ENCODE measurements around the gene PRAC2. TPM values are rescaled to one million over a fixed set of nuclear protein-coding genes. Genes with fewer than 3 reads are reported as not detected.

The PRAC2 gene
- total and polyA plus RNA-seq, 4 experiments from 2014 or later = not detected

- Mint-ChIP-seq H3K27me3 (peaks cover 75 to 79% of the 10 kb centered on the region in 2 donors), H3K4me3 (peak overlapping the region in 5 of 8 donors; percentile 22 to 65 (median 45)), H3K4me1 (peaks cover 20 to 65% (median 34%) of the 10 kb centered on the region in 4 donors), H3K27ac (peak overlapping the region in 3 of 7 donors; percentile 28 to 84 (median 73)), H3K36me3 (peaks cover 0 to 2% of the 10 kb centered on the region in 2 donors), H3K9me3 (peaks cover 0 to 36% (median 6%) of the 10 kb centered on the region in 8 donors)
- H3K4me3 ChIP-seq (ENCODE audit: low read length in 2 of 2) = no peak overlapping the region
- ChIA-PET POLR2A (ENCODE audit: partially characterized antibody) (interaction anchor here (0.9 kb wide), 1 partner anchor 32 kb away, joined by 3 read pairs; no protein-coding TSS in a partner anchor), CTCF (ENCODE audit: partially characterized antibody) (no interaction called here)
- intact Hi-C loops (cut with micrococcal nuclease) = no loop called here
- DNase-seq = no peak
- H3K4me1 ChIP-seq (ENCODE audit: insufficient read depth, low read length) = peaks cover 40% of the 10 kb centered on the region
- no peaks in the 10 kb centered on the region for H3K9me3 ChIP-seq (ENCODE audit: control insufficient read depth in 1 of 2, low read length in 2 of 2)
- H3K36me3 ChIP-seq (ENCODE audit: insufficient read depth, low read length) = no peaks in the 10 kb centered on the region
- H3K27ac ChIP-seq (ENCODE audit: low read depth, low read length) = no peak overlapping the region
- peaks cover 83% of the 10 kb centered on the region for H3K27me3 ChIP-seq (ENCODE audit: insufficient read depth, low read length)
These were observed 2.5 kb upstream of the PRAC2 start for GRCh38 chr17:48720266-48721008.

- H3K4me3 ChIP-seq (ENCODE audit: low read length in 2 of 2) = no peak overlapping the region
- no peak for DNase-seq
- Mint-ChIP-seq H3K4me1 (peaks cover 20 to 70% (median 34%) of the 10 kb centered on the region in 4 donors), H3K27me3 (peaks cover 76 to 81% of the 10 kb centered on the region in 2 donors), H3K36me3 (peaks cover 0 to 2% of the 10 kb centered on the region in 2 donors), H3K4me3 (peak overlapping the region in 1 of 8 donors; percentile 31), H3K27ac (peak overlapping the region in 1 of 7 donors; percentile 73), H3K9me3 (peaks cover 0 to 40% (median 6%) of the 10 kb centered on the region in 8 donors)
- H3K36me3 ChIP-seq (ENCODE audit: insufficient read depth, low read length) = no peaks in the 10 kb centered on the region
- H3K27ac ChIP-seq (ENCODE audit: low read depth, low read length) = no peak overlapping the region
- ChIA-PET POLR2A (ENCODE audit: partially characterized antibody) (no interaction called here), CTCF (ENCODE audit: partially characterized antibody) (no interaction called here)
- no peaks in the 10 kb centered on the region for H3K9me3 ChIP-seq (ENCODE audit: control insufficient read depth in 1 of 2, low read length in 2 of 2)
- H3K27me3 ChIP-seq (ENCODE audit: insufficient read depth, low read length) = peaks cover 88% of the 10 kb centered on the region
- intact Hi-C loops (cut with micrococcal nuclease) = no loop called here
- H3K4me1 ChIP-seq (ENCODE audit: insufficient read depth, low read length) = peaks cover 38% of the 10 kb centered on the region
These were observed 2.0 kb upstream of the PRAC2 start for GRCh38 chr17:48721009-48721402.

GRCh38 chr17:48722201-48722907 lies 631 bp upstream of the PRAC2 start, which contains the start of gene PRAC1:
TSS of gene PRAC1 (minus strand) at chr17:48722518. CDS start at chr17:48722392, 126 bp downstream.
- H3K9me3 Mint-ChIP-seq = peaks cover 0 to 47% (median 6%) of the 10 kb centered on the region in 8 donors
- H3K4me3 ChIP-seq (ENCODE audit: low read length in 2 of 2) = no peak within 1 kb of the TSS
- ChIA-PET POLR2A (ENCODE audit: partially characterized antibody) (interaction anchor here (1.1 to 1.8 kb wide), 2 partner anchors 21 to 156 kb away, joined by 3 to 6 read pairs; no protein-coding TSS in a partner anchor), CTCF (ENCODE audit: partially characterized antibody) (interaction anchor here (1.3 to 2.3 kb wide), 3 partner anchors 23 to 81 kb away, joined by 6 to 8 read pairs (median 8); no protein-coding TSS in a partner anchor)
- H3K27ac Mint-ChIP-seq = peak within 1 kb of the TSS in 1 of 7 donors; percentile 85
- H3K36me3 ChIP-seq (ENCODE audit: insufficient read depth, low read length) = no peaks in the 10 kb centered on the region
- peaks cover 0 to 2% of the 10 kb centered on the region in 2 donors for H3K36me3 Mint-ChIP-seq
- H3K4me1 ChIP-seq (ENCODE audit: insufficient read depth, low read length) = peaks cover 36% of the 10 kb centered on the region
- H3K27me3 ChIP-seq (ENCODE audit: insufficient read depth, low read length) = peaks cover 96% of the 10 kb centered on the region
- peak within 1 kb of the TSS in 6 of 8 donors; percentile 36 to 84 (median 79) for H3K4me3 Mint-ChIP-seq
- H3K9me3 ChIP-seq (ENCODE audit: control insufficient read depth in 1 of 2, low read length in 2 of 2) = no peaks in the 10 kb centered on the region
- peaks cover 20 to 84% (median 38%) of the 10 kb centered on the region in 4 donors for H3K4me1 Mint-ChIP-seq
- H3K27me3 Mint-ChIP-seq = peaks cover 82 to 85% of the 10 kb centered on the region in 2 donors
- intact Hi-C loops (cut with micrococcal nuclease) = no loop called here
- no peak for DNase-seq
- no peak within 1 kb of the TSS for H3K27ac ChIP-seq (ENCODE audit: low read depth, low read length)

GRCh38 chr17:48723423-48724250 lies 652 bp downstream of the PRAC2 start:
- Histone ChIP-seq H3K27me3 (ENCODE audit: insufficient read depth, low read length) (peaks cover 96% of the 10 kb centered on the region), H3K4me1 (ENCODE audit: insufficient read depth, low read length) (peaks cover 40% of the 10 kb centered on the region), H3K4me3 (ENCODE audit: low read length in 2 of 2) (no peak overlapping the region), H3K9me3 (ENCODE audit: control insufficient read depth in 1 of 2, low read length in 2 of 2) (no peaks in the 10 kb centered on the region), H3K27ac (ENCODE audit: low read depth, low read length) (no peak overlapping the region), H3K36me3 (ENCODE audit: insufficient read depth, low read length) (no peaks in the 10 kb centered on the region)
- CTCF ChIA-PET (ENCODE audit: partially characterized antibody) = interaction anchor here (0.6 to 3.9 kb wide), 24 partner anchors 9 to 163 kb away, joined by 3 to 33 read pairs (median 6); no protein-coding TSS in a partner anchor
- Mint-ChIP-seq H3K36me3 (peaks cover 0 to 2% of the 10 kb centered on the region in 2 donors), H3K4me3 (peak overlapping the region in 7 of 8 donors; percentile 23 to 84 (median 79)), H3K27me3 (peaks cover 81 to 84% of the 10 kb centered on the region in 2 donors), H3K4me1 (peaks cover 18 to 83% (median 33%) of the 10 kb centered on the region in 4 donors), H3K27ac (peak overlapping the region in 3 of 7 donors; percentile 29 to 85 (median 82)), H3K9me3 (peaks cover 0 to 39% (median 3%) of the 10 kb centered on the region in 8 donors)
- DNase-seq = no peak
- intact Hi-C loops (cut with micrococcal nuclease) = loop anchor here (1.0 kb wide), 2 partner anchors 156 to 309 kb away; no protein-coding TSS in a partner anchor
- POLR2A ChIA-PET (ENCODE audit: partially characterized antibody) = interaction anchor here (0.9 to 1.9 kb wide), 4 partner anchors 9 to 155 kb away, joined by 3 to 8 read pairs (median 4); no protein-coding TSS in a partner anchor

GRCh38 chr17:48724251-48725003 lies 1.4 kb downstream of the PRAC2 start:
- Mint-ChIP-seq H3K27ac (peak overlapping the region in 3 of 7 donors; percentile 82 to 86 (median 85)), H3K4me3 (peak overlapping the region; percentile 59 to 84 (median 78)), H3K27me3 (peaks cover 79 to 83% of the 10 kb centered on the region in 2 donors), H3K36me3 (peaks cover 0 to 1% of the 10 kb centered on the region in 2 donors), H3K9me3 (peaks cover 0 to 34% (median 3%) of the 10 kb centered on the region in 8 donors), H3K4me1 (peaks cover 22 to 81% (median 33%) of the 10 kb centered on the region in 4 donors)
- H3K36me3 ChIP-seq (ENCODE audit: insufficient read depth, low read length) = no peaks in the 10 kb centered on the region
- no peaks in the 10 kb centered on the region for H3K9me3 ChIP-seq (ENCODE audit: control insufficient read depth in 1 of 2, low read length in 2 of 2)
- peaks cover 96% of the 10 kb centered on the region for H3K27me3 ChIP-seq (ENCODE audit: insufficient read depth, low read length)
- DNase-seq = peak; percentile 64 to 79 (median 66)
- no peak overlapping the region for H3K27ac ChIP-seq (ENCODE audit: low read depth, low read length)
- peaks cover 40% of the 10 kb centered on the region for H3K4me1 ChIP-seq (ENCODE audit: insufficient read depth, low read length)
- ChIA-PET CTCF (ENCODE audit: partially characterized antibody) (interaction anchor here (0.6 to 3.9 kb wide), 26 partner anchors 8 to 176 kb away, joined by 3 to 33 read pairs (median 4); no protein-coding TSS in a partner anchor), POLR2A (ENCODE audit: partially characterized antibody) (interaction anchor here (0.9 to 1.9 kb wide), 3 partner anchors 9 to 22 kb away, joined by 3 to 8 read pairs (median 6); no protein-coding TSS in a partner anchor)
- intact Hi-C loops (cut with micrococcal nuclease) = loop anchor here (1.0 kb wide), 2 partner anchors 155 to 308 kb away; no protein-coding TSS in a partner anchor
- no peak overlapping the region for H3K4me3 ChIP-seq (ENCODE audit: low read length in 2 of 2)

- no peak for DNase-seq
- H3K27ac Mint-ChIP-seq = peak overlapping the region in 1 of 7 donors; percentile 85
- no peak overlapping the region for H3K27ac ChIP-seq (ENCODE audit: low read depth, low read length)
- ChIA-PET CTCF (ENCODE audit: partially characterized antibody) (interaction anchor here (0.6 to 3.9 kb wide), 14 partner anchors 13 to 175 kb away, joined by 3 to 33 read pairs (median 4); no protein-coding TSS in a partner anchor), POLR2A (ENCODE audit: partially characterized antibody) (interaction anchor here (1.9 kb wide), 1 partner anchor 22 kb away, joined by 8 read pairs; no protein-coding TSS in a partner anchor)
- H3K36me3 ChIP-seq (ENCODE audit: insufficient read depth, low read length) = no peaks in the 10 kb centered on the region
- H3K4me3 Mint-ChIP-seq = peak overlapping the region in 7 of 8 donors; percentile 17 to 84 (median 70)
- H3K27me3 ChIP-seq (ENCODE audit: insufficient read depth, low read length) = peaks cover 96% of the 10 kb centered on the region
- H3K4me1 ChIP-seq (ENCODE audit: insufficient read depth, low read length) = peaks cover 40% of the 10 kb centered on the region
- peaks cover 0 to 35% (median 2%) of the 10 kb centered on the region in 8 donors for H3K9me3 Mint-ChIP-seq
- intact Hi-C loops (cut with micrococcal nuclease) = no loop called here
- peaks cover 77 to 82% of the 10 kb centered on the region in 2 donors for H3K27me3 Mint-ChIP-seq
- H3K9me3 ChIP-seq (ENCODE audit: control insufficient read depth in 1 of 2, low read length in 2 of 2) = no peaks in the 10 kb centered on the region
- no peak overlapping the region for H3K4me3 ChIP-seq (ENCODE audit: low read length in 2 of 2)
- peaks cover 0 to 1% of the 10 kb centered on the region in 2 donors for H3K36me3 Mint-ChIP-seq
- peaks cover 22 to 81% (median 33%) of the 10 kb centered on the region in 4 donors for H3K4me1 Mint-ChIP-seq
These were observed 2.0 kb downstream of the PRAC2 start for GRCh38 chr17:48725004-48725287.
